H9 (cell line): ENCODE results near the gene ASPSCR1. TPM values are rescaled to one million over a fixed set of nuclear protein-coding genes. Genes with fewer than 3 reads are reported as not detected.

Experiments
- DNase-seq: peaks from one replicate; pipeline ENCODE4 v3.0.0-alpha.2; 2017
- H2AFZ ChIP-seq: one replicate; pipeline ENCODE4 v1.6.1; 2013; ENCODE audit warnings: mild to moderate bottlenecking, low read length, control low read depth, moderate library complexity
- H2AK5ac ChIP-seq: 2 replicates; pipeline ENCODE4 v1.6.1; 2013; ENCODE audit warnings: low read length, control low read depth, mixed read lengths; ENCODE audit not compliant: insufficient read length
- H2BK120ac ChIP-seq: one replicate; pipeline ENCODE4 v1.6.1; 2013; ENCODE audit warnings: low read depth, mild to moderate bottlenecking, low read length, control low read depth, inconsistent platforms; ENCODE audit not compliant: poor library complexity, severe bottlenecking
- H2BK12ac ChIP-seq: 2 replicates; pipeline ENCODE4 v1.6.1; 2013; ENCODE audit warnings: low read length, control low read depth, mixed read lengths, low read depth; ENCODE audit not compliant: insufficient read length
- H2BK15ac ChIP-seq: 2 replicates; pipeline ENCODE4 v1.6.1; 2013; ENCODE audit warnings: low read depth, low read length, control low read depth
- H2BK20ac ChIP-seq: one replicate; pipeline ENCODE4 v1.6.1; 2013; ENCODE audit warnings: low read depth, mild to moderate bottlenecking, low read length, control low read depth, inconsistent platforms; ENCODE audit not compliant: poor library complexity, severe bottlenecking
- H2BK5ac ChIP-seq: 2 replicates; pipeline ENCODE4 v1.6.1; 2013; ENCODE audit warnings: low read length, control low read depth, mixed read lengths; ENCODE audit not compliant: insufficient read length
- H3K14ac ChIP-seq: 2 replicates; pipeline ENCODE4 v1.6.1; 2013; ENCODE audit warnings: low read length, control low read depth; ENCODE audit not compliant: insufficient read depth
- H3K18ac ChIP-seq: 2 replicates; pipeline ENCODE4 v1.6.1; 2013; ENCODE audit warnings: low read depth, mild to moderate bottlenecking, mixed read lengths, low read length, control low read depth; ENCODE audit not compliant: insufficient read length
- H3K23ac ChIP-seq: 2 replicates; pipeline ENCODE4 v1.6.1; 2013; ENCODE audit warnings: low read length, control low read depth, mixed read lengths, low read depth; ENCODE audit not compliant: insufficient read length
- H3K23me2 ChIP-seq: 2 replicates; pipeline ENCODE4 v1.6.1; 2013; ENCODE audit warnings: low read depth, mild to moderate bottlenecking, mixed read lengths, low read length, control low read depth; ENCODE audit not compliant: insufficient read length, poor library complexity, severe bottlenecking
- H3K27ac ChIP-seq: 2 replicates; pipeline ENCODE4 v1.5.1; 2013; ENCODE audit warnings: low read length, control low read depth, mixed read lengths, low read depth; ENCODE audit not compliant: insufficient read length
- H3K27me3 ChIP-seq: 2 replicates; pipeline ENCODE4 v1.6.1; 2013; ENCODE audit warnings: low read length, control low read depth, inconsistent platforms; ENCODE audit not compliant: insufficient read depth
- H3K4ac ChIP-seq: 2 replicates; pipeline ENCODE4 v1.6.1; 2013; ENCODE audit warnings: low read depth, mild to moderate bottlenecking, control low read depth, inconsistent platforms, low read length, moderate library complexity
- H3K4me1 ChIP-seq: 2 replicates; pipeline ENCODE4 v1.6.1; 2013; ENCODE audit warnings: low read length, control low read depth, inconsistent platforms; ENCODE audit not compliant: insufficient read depth
- H3K4me2 ChIP-seq: 2 replicates; pipeline ENCODE4 v1.6.1; 2013; ENCODE audit warnings: low read length, control low read depth, mixed read lengths; ENCODE audit not compliant: insufficient read length, insufficient read depth
- H3K56ac ChIP-seq: 2 replicates; pipeline ENCODE4 v1.6.1; 2013; ENCODE audit warnings: low read depth, mild to moderate bottlenecking, mixed read lengths, low read length, control low read depth; ENCODE audit not compliant: insufficient read length
- H3K79me1 ChIP-seq: 2 replicates; pipeline ENCODE4 v1.6.1; 2013; ENCODE audit warnings: low read depth, mild to moderate bottlenecking, moderate library complexity, low read length, control low read depth, inconsistent platforms; ENCODE audit not compliant: insufficient read depth, poor library complexity, severe bottlenecking
- H3K79me2 ChIP-seq: 2 replicates; pipeline ENCODE4 v1.6.1; 2013; ENCODE audit warnings: low read length, control low read depth, inconsistent platforms; ENCODE audit not compliant: insufficient read depth
- H3K9ac ChIP-seq: 2 replicates; pipeline ENCODE4 v1.6.1; 2013; ENCODE audit warnings: low read length, control low read depth, mixed read lengths; ENCODE audit not compliant: insufficient read length; ENCODE audit errors: extremely low read depth
- H3K9me3 ChIP-seq: one replicate; pipeline ENCODE4 v1.6.1; 2013; ENCODE audit warnings: low read depth, low read length, inconsistent platforms; ENCODE audit not compliant: control insufficient read depth
- H3T11ph ChIP-seq: one replicate; pipeline ENCODE4 v1.6.1; 2013; ENCODE audit warnings: mild to moderate bottlenecking, low read length, control low read depth, inconsistent platforms
- H4K20me1 ChIP-seq: one replicate; pipeline ENCODE4 v1.6.1; 2013; ENCODE audit not compliant: control insufficient read depth, insufficient read length, insufficient read depth
- H4K5ac ChIP-seq: 2 replicates; pipeline ENCODE4 v1.6.1; 2013; ENCODE audit warnings: low read depth, mild to moderate bottlenecking, mixed read lengths, low read length, control low read depth; ENCODE audit not compliant: insufficient read length
- H4K8ac ChIP-seq: replicated peaks from 2 replicates; pipeline ENCODE4 v1.6.1; 2013; ENCODE audit warnings: low read length, control low read depth, mixed read lengths, low read depth; ENCODE audit not compliant: insufficient read length
- H4K91ac ChIP-seq: 2 replicates; pipeline ENCODE4 v1.6.1; 2013; ENCODE audit warnings: low read depth, mild to moderate bottlenecking, moderate library complexity, mixed read lengths, low read length, control low read depth; ENCODE audit not compliant: insufficient read length
- H3K27ac Mint-ChIP-seq, 3 experiments: 2 replicates in 2 of 3; 3 replicates in 1 of 3; pipeline ENCODE4 v1.8.0; 2020 to 2021; ENCODE audit warnings: mixed read lengths in 3 of 3, mild to moderate bottlenecking in 1 of 3, moderate library complexity in 1 of 3
- H3K27me3 Mint-ChIP-seq: 2 replicates; pipeline ENCODE4 v1.8.0; 2021; ENCODE audit warnings: low read depth, mild to moderate bottlenecking, moderate library complexity, mixed read lengths
- H3K36me3 Mint-ChIP-seq, 3 experiments: 2 replicates in 2 of 3; 3 replicates in 1 of 3; pipeline ENCODE4 v1.8.0; 2020 to 2021; ENCODE audit warnings: low read depth in 3 of 3, mixed read lengths in 3 of 3; ENCODE audit not compliant: insufficient read depth in 1 of 3
- H3K4me1 Mint-ChIP-seq, 2 experiments: 2 replicates each; pipeline ENCODE4 v1.8.0; 2020; ENCODE audit warnings: mixed read lengths in 2 of 2
- H3K4me3 Mint-ChIP-seq, 2 experiments: 2 replicates in 1 of 2; 3 replicates in 1 of 2; pipeline ENCODE4 v1.8.0; 2020 to 2021; ENCODE audit warnings: mild to moderate bottlenecking in 2 of 2, mixed read lengths in 2 of 2, moderate library complexity in 1 of 2
- H3K9me3 Mint-ChIP-seq, 2 experiments: 2 replicates in 1 of 2; 3 replicates in 1 of 2; pipeline ENCODE4 v1.8.0; 2020; ENCODE audit warnings: mild to moderate bottlenecking in 2 of 2, mixed read lengths in 2 of 2, moderate library complexity in 1 of 2
- WGBS: extraction: QIAGEN DNeasy Blood & Tissue Kit; methylation state at CpG from one replicate; pipeline ENCODE4 v1.1.7; 2013; ENCODE audit warnings: missing lambda C conversion rate, low lambda C conversion rate, mixed read lengths; ENCODE audit not compliant: insufficient read length; ENCODE audit errors: extremely low coverage; 5-methylcytosine and 5-hydroxymethylcytosine counted together
- total RNA-seq: library from RNA; stranded (reverse); gene quantifications from 2 replicates; pipeline ENCODE4 v1.2.1, GENCODE V29; 2021
- TF ChIP-seq, protein P1 (sequence below): fragments of 200-600 bp; sonication (generic); conservative IDR thresholded peaks from 3 replicates; pipeline ENCODE4 v1.8.0; 2021; ENCODE audit warnings: antibody characterized with exemption, mild to moderate bottlenecking

Gene ASPSCR1
- total RNA-seq, 1 experiment from 2014 or later, result 50.9 TPM

GRCh38 chr17:82033359-82034085 lies 56.1 kb downstream of the ASPSCR1 start:
- Histone ChIP-seq H3K4ac (no peak overlapping the region), H3K27ac (no peak overlapping the region), H3K56ac (no peak overlapping the region), H2BK12ac (no peak overlapping the region), H4K5ac (no peak overlapping the region), H2BK20ac (no peak overlapping the region), H3K9me3 (no peaks in the 10 kb centered on the region), H2AFZ (no peak overlapping the region), H2BK120ac (no peak overlapping the region), H4K20me1 (no peaks in the 10 kb centered on the region), H2BK5ac (no peak overlapping the region), H2AK5ac (no peak overlapping the region), H3K9ac (no peak overlapping the region), H3K4me2 (no peak overlapping the region), H3K79me2 (no peaks in the 10 kb centered on the region), H3K23ac (no peak overlapping the region), H3K4me1 (no peaks in the 10 kb centered on the region), H4K91ac (no peak overlapping the region), H3T11ph (no peak overlapping the region), H3K23me2 (peaks cover 8% of the 10 kb centered on the region), H3K18ac (no peak overlapping the region), H2BK15ac (no peak overlapping the region), H3K14ac (no peak overlapping the region), H3K79me1 (no peaks in the 10 kb centered on the region), H4K8ac (no peak overlapping the region), H3K27me3 (no peaks in the 10 kb centered on the region; the same call in 1 of the 2 replicates)
- no CpG with 5 or more reads among the region's 38 CpGs for WGBS
- no peaks in the 10 kb centered on the region for H3K9me3 Mint-ChIP-seq
- peak overlapping the region in 1 of 2 experiments; percentile 77; a peak in 2 of 5 replicates for H3K4me3 Mint-ChIP-seq
- no peak overlapping the region for H3K27ac Mint-ChIP-seq
- peaks cover 4% of the 10 kb centered on the region for H3K27me3 Mint-ChIP-seq
- peaks cover 8 to 21% (median 16%) of the 10 kb centered on the region in 3 experiments; a peak in 6 of 7 replicates for H3K36me3 Mint-ChIP-seq
- TF ChIP-seq, protein P1, sequence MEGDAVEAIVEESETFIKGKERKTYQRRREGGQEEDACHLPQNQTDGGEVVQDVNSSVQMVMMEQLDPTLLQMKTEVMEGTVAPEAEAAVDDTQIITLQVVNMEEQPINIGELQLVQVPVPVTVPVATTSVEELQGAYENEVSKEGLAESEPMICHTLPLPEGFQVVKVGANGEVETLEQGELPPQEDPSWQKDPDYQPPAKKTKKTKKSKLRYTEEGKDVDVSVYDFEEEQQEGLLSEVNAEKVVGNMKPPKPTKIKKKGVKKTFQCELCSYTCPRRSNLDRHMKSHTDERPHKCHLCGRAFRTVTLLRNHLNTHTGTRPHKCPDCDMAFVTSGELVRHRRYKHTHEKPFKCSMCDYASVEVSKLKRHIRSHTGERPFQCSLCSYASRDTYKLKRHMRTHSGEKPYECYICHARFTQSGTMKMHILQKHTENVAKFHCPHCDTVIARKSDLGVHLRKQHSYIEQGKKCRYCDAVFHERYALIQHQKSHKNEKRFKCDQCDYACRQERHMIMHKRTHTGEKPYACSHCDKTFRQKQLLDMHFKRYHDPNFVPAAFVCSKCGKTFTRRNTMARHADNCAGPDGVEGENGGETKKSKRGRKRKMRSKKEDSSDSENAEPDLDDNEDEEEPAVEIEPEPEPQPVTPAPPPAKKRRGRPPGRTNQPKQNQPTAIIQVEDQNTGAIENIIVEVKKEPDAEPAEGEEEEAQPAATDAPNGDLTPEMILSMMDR, result no peak
- H3K4me1 Mint-ChIP-seq, result peaks cover 7 to 24% of the 10 kb centered on the region in 2 experiments
- no peak for DNase-seq
